ENCODE measurements around the gene ATG2A. TPM values are rescaled to one million over a fixed set of nuclear protein-coding genes. Genes with fewer than 3 reads are reported as not detected.

Gene ATG2A
- total and polyA plus RNA-seq, 9 of the 15 experiments (the other 6 are each of a cell fraction or from before 2014, with no cell fraction given), result 0.25 to 45.9 (median 5.2) TPM

DNA sequence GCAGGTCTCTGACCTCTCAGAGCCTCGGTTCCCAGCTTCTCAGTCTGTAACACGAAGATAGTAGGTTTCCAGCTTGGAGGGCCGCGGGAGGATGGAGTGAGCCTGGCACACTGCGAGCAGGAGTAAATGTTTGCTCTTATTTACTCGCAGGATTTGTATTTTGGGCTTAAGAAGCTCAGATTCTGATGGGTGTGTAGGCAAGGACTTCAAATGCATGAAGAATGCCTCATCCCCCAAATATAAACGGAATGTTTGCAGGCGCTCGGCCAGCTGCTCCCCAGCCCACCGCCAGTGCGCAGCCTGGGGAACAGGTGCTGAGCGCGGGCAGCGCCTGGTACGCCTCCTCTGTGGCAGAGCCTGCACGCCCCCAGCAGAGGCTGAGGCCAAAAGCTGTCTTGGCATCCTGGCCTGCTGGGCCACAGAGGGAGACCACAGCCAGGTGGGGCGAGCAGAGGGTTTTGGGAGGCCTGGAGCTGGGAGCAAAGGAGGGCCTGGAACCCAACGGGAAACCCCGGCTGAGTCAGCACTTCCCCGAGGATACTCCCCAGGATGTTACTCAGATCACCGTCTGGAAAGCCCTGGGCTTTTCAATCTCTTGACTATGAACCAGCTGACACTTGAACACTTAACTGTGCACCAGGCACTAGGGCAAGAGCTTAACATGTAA is 48.0 kb downstream of the ATG2A start:
- DNase-seq (ENCODE audit: extremely low read depth in 1 of 4, low spot score in 3 of 4) (no peak), FAIRE-seq (no peak), ATAC-seq (no peak)
- Histone ChIP-seq H3K27me3 (ENCODE audit: control insufficient read depth in 2 of 2, insufficient read depth in 2 of 2, low read length in 2 of 2) (no peaks in the 10 kb centered on the region; a peak in 1 of 5 replicates), H3K79me2 (ENCODE audit: control insufficient read depth, insufficient read depth, low read length) (peaks cover 78% of the 10 kb centered on the region), H2AFZ (ENCODE audit: low read depth, low read length) (no peak overlapping the region), H3K9ac (ENCODE audit: insufficient read depth in 1 of 2, low read depth in 2 of 2, low read length in 2 of 2) (peak overlapping the region in 1 of 2 experiments; percentile 85; a peak in 1 of 4 replicates), H3K9me3 (replicated peaks; ENCODE audit: control insufficient read depth, insufficient read depth, low read depth, low read length) (no peaks in the 10 kb centered on the region), H3K4me3 (no peak overlapping the region), H3K4me1 (replicated peaks in 1 of 2; ENCODE audit: control insufficient read depth in 2 of 2, insufficient read depth in 2 of 2, low read length in 2 of 2) (peaks cover 41 to 58% of the 10 kb centered on the region in 2 experiments), H3K9me1 (ENCODE audit: control insufficient read depth, insufficient read depth, low read length) (peaks cover 3% of the 10 kb centered on the region), H4K20me1 (replicated peaks; ENCODE audit: control insufficient read depth, insufficient read depth, low read length) (peaks cover 8% of the 10 kb centered on the region; the same call in 1 of the 2 replicates), H3K36me3 (ENCODE audit: control insufficient read depth, insufficient read depth, low read length) (peaks cover 52% of the 10 kb centered on the region; the same call in 2 of the 3 replicates), H3K4me2 (ENCODE audit: insufficient read depth, low read length) (no peak overlapping the region), H3K27ac (ENCODE audit: extremely low read depth, low read depth, low read length) (peak overlapping the region; percentile 66)
- ChIA-PET CTCF (ENCODE audit: low intra/inter-chr PET ratio) (no interaction called here), POLR2A (interaction anchor here (1.1 to 9.6 kb wide), 5 partner anchors 8 to 23 kb away, joined by 3 to 109 read pairs (median 7); partner anchors contain the start of gene EHD1)
- TF ChIP-seq MAZ (CRISPR knock-in tag; conservative IDR thresholded peaks at IDR 0.05 in 1 of 2, IDR thresholded peaks at IDR 0.05 in 1 of 2) (no peak), ZNF140 (CRISPR knock-in tag; IDR thresholded peaks at IDR 0.05) (no peak), MAFF (IDR thresholded peaks at IDR 0.05; ENCODE audit: low read length) (0 out of 2 replicates have a peak, but pooled peaks have one; percentile 4), RBFOX2 (IDR thresholded peaks at IDR 0.05; ENCODE audit: low read depth, low read length) (peak; percentile 47; the same call in 1 of the 2 replicates), C11orf30 (IDR thresholded peaks at IDR 0.05; ENCODE audit: low read depth) (peak; percentile 61), MCM5 (IDR thresholded peaks at IDR 0.05; ENCODE audit: low read depth) (no peak), ZNF316 (IDR thresholded peaks at IDR 0.05) (peak; percentile 48; the same call in 1 of the 2 replicates)
- in situ Hi-C loops (cut with MboI) (no loop called here), intact Hi-C loops (cut with micrococcal nuclease) (no loop called here)
- 82% methylated on average over 21 of the region's 21 CpGs for WGBS (ENCODE audit: insufficient coverage, low coverage, missing lambda C conversion rate)
- no TSS peak for BruUV-seq (replicated peaks)

All from K562 (cell line).